Stimulated activated CD4-positive, alpha-beta T cell treated with anti-CD3 and anti-CD28 coated beads, Interleukin-4, amount 100 ng/mL, for 24 hours (primary cell): ENCODE measurements around the gene OR2T10.
"Not testable (repeated sequence)": the region's sequence is repeated elsewhere in the genome, so short reads cannot be mapped to it uniquely, and the experiment has no call there.

ENCODE experiments used
- DNase-seq: peaks from one replicate; pipeline ENCODE4 v3.0.0-alpha.2; 2020

OR2T10 gene

GRCh38 chr1:248597589-248597988 is at the start of gene OR2T10:
Gene OR2T10 (minus strand): TSS chr1:248597700. CDS start chr1:248593768, 3,932 bp downstream.
- no peak for DNase-seq

- not testable (repeated sequence) for DNase-seq
Measured at GRCh38 chr1:248645178-248645577, 47.7 kb upstream of the OR2T10 start, which contains the start of gene OR2T35. Gene OR2T35 (minus strand): TSS chr1:248645278. CDS start chr1:248639258, 6,020 bp downstream.

GRCh38 chr1:248642971-248643651 is 45.6 kb upstream of the OR2T10 start:
- not testable (repeated sequence) for DNase-seq

- DNase-seq, result not testable (repeated sequence)
Measured at GRCh38 chr1:248641583-248641982, 44.1 kb upstream of the OR2T10 start.

- DNase-seq, result not testable (repeated sequence)
Measured at GRCh38 chr1:248640906-248641305, 43.4 kb upstream of the OR2T10 start.

GRCh38 chr1:248639652-248640051 is 42.2 kb upstream of the OR2T10 start:
- not testable (repeated sequence) for DNase-seq

- not testable (repeated sequence) for DNase-seq
Measured at GRCh38 chr1:248636612-248637011, 39.1 kb upstream of the OR2T10 start.

GRCh38 chr1:248634991-248635390 is 37.5 kb upstream of the OR2T10 start, which contains the start of gene OR2T11:
Gene OR2T11 (minus strand): TSS chr1:248635091. CDS start chr1:248627128, 7,963 bp downstream.
- DNase-seq, result not testable (repeated sequence)

GRCh38 chr1:248631354-248632008 is 34.0 kb upstream of the OR2T10 start:
- DNase-seq, result no peak

- no peak for DNase-seq
Measured at GRCh38 chr1:248630551-248630950, 33.1 kb upstream of the OR2T10 start.

- no peak for DNase-seq
Measured at GRCh38 chr1:248627971-248628844, 30.7 kb upstream of the OR2T10 start.

GRCh38 chr1:248625971-248626370 is 28.5 kb upstream of the OR2T10 start:
- no peak for DNase-seq

GRCh38 chr1:248625166-248625565 is 27.7 kb upstream of the OR2T10 start:
- no peak for DNase-seq

GRCh38 chr1:248622570-248623001 is 25.1 kb upstream of the OR2T10 start:
- no peak for DNase-seq

GRCh38 chr1:248621770-248622169 is 24.3 kb upstream of the OR2T10 start:
- no peak for DNase-seq

- peak; percentile 61 for DNase-seq
Measured at GRCh38 chr1:248618878-248619277, 21.4 kb upstream of the OR2T10 start.

- DNase-seq, result no peak
Measured at GRCh38 chr1:248618119-248618518, 20.6 kb upstream of the OR2T10 start.

- DNase-seq, result no peak
Measured at GRCh38 chr1:248613742-248614141, 16.2 kb upstream of the OR2T10 start.

GRCh38 chr1:248611883-248612414 is 14.4 kb upstream of the OR2T10 start:
- DNase-seq, result no peak

GRCh38 chr1:248610301-248610700 is 12.8 kb upstream of the OR2T10 start:
- no peak for DNase-seq

GRCh38 chr1:248599396-248599795 is 1.9 kb upstream of the OR2T10 start:
- no peak for DNase-seq

- no peak for DNase-seq
Measured at GRCh38 chr1:248596615-248597014, 885 bp downstream of the OR2T10 start.

- DNase-seq, result no peak
Measured at GRCh38 chr1:248593226-248593625, 4.3 kb downstream of the OR2T10 start.
